Measurements from ENCODE around the gene CFAP46. TPM values are rescaled to one million over a fixed set of nuclear protein-coding genes. Genes with fewer than 3 reads are reported as not detected.

CFAP46 gene
- polyA plus RNA-seq, 6 donors from 2014 or later: 0.05 TPM; not detected in 5

DNA sequence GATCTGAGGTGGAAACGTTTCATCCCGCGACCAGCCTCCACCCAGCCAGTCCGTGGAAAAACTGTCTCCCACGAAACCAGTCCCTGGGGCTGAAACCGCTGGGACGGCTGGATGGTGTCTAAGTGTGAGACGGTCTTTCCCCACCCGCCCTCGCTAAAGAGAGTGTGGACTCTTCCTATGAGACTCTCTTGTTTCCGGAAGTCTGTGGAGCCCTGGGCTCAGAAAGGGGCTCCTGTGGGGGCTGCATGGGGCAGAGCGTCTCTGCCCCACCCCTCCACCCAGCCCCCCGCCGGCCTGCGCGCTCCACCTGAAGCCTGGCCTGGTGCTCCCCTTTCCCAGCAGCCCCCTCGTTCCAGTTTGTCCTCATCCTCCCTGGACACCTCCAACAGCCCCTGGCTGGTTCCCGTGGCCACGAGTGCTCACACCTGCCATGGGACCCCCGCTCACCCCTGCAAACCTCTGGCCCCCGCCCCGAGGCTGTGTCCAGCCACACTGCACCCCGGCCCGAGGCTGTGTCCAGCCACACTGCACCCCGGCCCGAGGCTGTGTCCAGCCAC is 28.7 kb downstream of the CFAP46 start:
- no peak for ATAC-seq (ENCODE audit: low read depth in 2 of 2)
- peak overlapping the region in 1 of 8 donors; percentile 76 for H3K4me3 Mint-ChIP-seq
- H3K36me3 Mint-ChIP-seq: no peaks in the 10 kb centered on the region
- H3K4me1 Mint-ChIP-seq: peaks cover 17 to 25% (median 21%) of the 10 kb centered on the region in 3 donors
- DNase-seq: no peak
- peaks cover 6 to 38% (median 25%) of the 10 kb centered on the region in 3 donors for H3K27me3 Mint-ChIP-seq
- peaks cover 0 to 2% (median 0%) of the 10 kb centered on the region in 7 donors for H3K9me3 Mint-ChIP-seq
- H3K27ac Mint-ChIP-seq: no peak overlapping the region

DNA sequence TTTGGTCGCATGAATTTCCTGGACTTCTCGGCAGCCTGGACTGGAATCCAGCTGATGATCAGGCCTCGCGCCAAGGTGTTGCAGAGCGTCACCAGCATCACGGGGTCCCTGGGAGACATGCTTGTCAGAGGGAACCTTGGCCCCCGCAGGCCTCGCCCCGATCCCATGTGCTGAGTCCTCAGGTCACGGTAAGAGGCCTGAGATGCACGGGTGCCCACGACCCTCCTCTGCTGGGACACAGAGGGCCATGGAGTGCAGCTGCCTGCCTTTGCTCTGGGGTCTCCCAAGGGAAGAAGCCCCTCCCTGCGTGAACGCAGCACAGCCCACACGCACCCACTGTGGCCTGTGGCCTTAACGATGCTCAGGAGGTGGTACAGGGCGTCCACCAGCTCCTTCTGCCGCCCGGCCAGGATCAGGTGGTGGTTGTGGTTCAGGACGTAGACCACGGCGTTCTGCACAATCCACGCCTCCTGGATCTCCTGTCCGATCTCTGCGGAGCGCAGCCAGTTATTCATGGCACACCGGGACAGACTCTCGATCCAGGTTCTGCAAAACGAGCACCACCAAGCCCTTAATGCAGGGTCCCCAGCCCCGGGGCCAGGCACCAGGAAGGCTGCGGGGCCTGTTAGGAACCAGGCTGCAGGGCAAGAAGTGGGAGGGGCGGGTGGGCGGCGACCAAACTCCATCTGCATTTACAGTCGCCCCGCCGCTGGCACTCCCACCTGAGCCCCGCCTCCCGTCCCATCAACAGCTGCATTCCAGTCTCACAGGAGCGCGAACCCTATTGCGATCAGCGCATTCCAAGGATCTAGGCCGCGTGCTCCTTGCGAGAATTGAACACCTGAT is 29.4 kb downstream of the CFAP46 start:
- H3K4me1 Mint-ChIP-seq: peaks cover 17 to 23% (median 21%) of the 10 kb centered on the region in 3 donors
- no peak overlapping the region for H3K27ac Mint-ChIP-seq
- no peak overlapping the region for H3K4me3 Mint-ChIP-seq
- no peaks in the 10 kb centered on the region for H3K36me3 Mint-ChIP-seq
- H3K27me3 Mint-ChIP-seq: peaks cover 6 to 37% (median 25%) of the 10 kb centered on the region in 3 donors
- ATAC-seq (ENCODE audit: low read depth in 2 of 2) (no peak), DNase-seq (no peak)
- H3K9me3 Mint-ChIP-seq: peaks cover 0 to 2% (median 0%) of the 10 kb centered on the region in 7 donors

DNA sequence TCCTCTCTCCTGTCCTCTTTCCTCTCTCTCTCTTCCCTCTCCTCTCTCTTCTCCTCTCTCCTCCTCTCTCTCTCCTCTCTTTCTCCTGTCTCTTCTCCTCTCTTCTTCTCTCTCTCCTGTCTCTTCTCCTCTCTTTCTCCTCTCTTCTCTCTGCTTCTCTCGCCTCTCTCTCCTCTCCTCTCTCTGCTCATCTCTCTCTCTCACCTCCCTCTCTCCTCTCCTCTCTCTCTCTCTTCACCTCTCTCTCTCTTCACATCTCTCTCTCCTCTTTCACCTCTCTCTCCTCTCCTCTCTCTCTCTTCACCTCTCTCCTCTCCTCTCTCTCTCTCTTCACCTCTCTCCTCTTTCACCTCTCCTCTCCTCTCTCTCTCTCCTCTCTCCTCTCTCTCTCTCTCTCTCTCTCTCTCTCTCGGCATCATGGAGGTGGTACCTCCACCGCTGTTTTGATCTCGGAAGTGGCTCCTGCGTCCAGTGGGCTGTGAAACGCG is 30.1 kb downstream of the CFAP46 start:
- Mint-ChIP-seq H3K9me3 (peaks cover 0 to 2% (median 0%) of the 10 kb centered on the region in 7 donors), H3K27me3 (peaks cover 6 to 37% (median 25%) of the 10 kb centered on the region in 3 donors), H3K27ac (peak overlapping the region in 2 of 6 donors; percentile 21 to 49), H3K4me1 (peaks cover 17 to 23% (median 21%) of the 10 kb centered on the region in 3 donors), H3K36me3 (no peaks in the 10 kb centered on the region), H3K4me3 (no peak overlapping the region)
- ATAC-seq (ENCODE audit: low read depth in 2 of 2) (no peak), DNase-seq (no peak)

DNA sequence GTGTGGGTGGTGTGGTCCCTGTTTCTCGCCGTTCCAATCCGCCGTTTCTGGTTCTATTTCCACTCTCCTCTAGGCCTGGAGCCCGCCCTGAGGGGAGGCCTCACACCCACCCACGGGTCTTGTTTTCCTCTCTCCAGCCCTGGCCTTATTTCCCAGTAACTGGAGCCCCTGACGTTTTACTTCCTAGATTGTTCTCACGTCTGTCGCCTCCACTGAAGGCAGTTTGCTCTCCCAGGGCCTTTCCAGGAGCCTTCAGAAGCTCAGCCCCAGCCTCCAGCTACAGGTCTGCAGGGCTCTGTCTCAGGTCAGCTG is 30.6 kb downstream of the CFAP46 start:
- Mint-ChIP-seq H3K27ac (peak overlapping the region in 1 of 6 donors; percentile 31), H3K4me1 (peaks cover 17 to 21% (median 21%) of the 10 kb centered on the region in 3 donors), H3K36me3 (no peaks in the 10 kb centered on the region), H3K4me3 (no peak overlapping the region), H3K9me3 (peaks cover 0 to 2% (median 0%) of the 10 kb centered on the region in 7 donors), H3K27me3 (peaks cover 6 to 36% (median 25%) of the 10 kb centered on the region in 3 donors)
- DNase-seq: no peak
- no peak for ATAC-seq (ENCODE audit: low read depth in 2 of 2)

DNA sequence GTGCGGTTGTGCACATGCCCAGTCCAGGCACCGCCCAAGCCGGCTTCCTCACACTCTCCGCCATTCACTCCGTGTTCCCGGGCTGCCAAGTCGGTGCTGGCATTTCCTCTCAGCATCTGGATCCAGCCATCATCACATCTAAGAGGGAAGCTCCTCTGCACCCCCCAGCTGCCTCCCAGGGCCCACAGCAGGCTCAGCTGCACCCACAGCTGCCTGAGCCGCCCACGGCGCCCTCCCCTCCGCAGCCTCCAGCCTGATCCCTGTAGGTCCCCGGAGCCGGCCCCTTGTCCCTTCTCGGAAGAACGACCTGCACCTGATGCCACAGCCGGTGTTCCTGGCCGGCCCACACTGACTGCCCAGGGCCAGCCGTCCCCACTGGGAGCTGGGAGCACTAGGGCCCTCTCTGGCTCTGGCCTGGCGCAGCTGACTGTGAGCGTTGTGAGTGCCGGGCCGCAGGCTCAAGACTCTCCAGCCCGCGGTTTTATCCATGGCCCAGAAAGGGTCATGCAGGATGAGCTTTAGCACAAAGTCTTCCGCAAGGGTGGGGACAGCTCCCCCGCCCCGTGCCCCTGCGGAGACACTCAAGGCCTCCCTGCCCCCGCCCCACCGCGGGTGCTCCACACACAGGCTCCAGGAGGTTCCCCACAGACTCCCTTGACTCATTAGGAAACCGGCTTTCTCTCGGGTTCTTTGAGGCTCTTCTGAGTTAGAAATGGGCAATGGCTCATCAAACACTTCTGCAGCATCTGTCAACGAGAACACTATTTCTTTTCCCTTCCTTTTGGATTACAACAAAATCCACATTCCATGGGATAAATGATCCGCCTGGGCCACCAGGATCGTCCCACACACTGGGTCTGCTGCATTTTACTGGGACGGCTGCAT is 31.2 kb downstream of the CFAP46 start:
- Mint-ChIP-seq H3K27ac (peak overlapping the region in 1 of 6 donors; percentile 91), H3K9me3 (peaks cover 0 to 2% (median 0%) of the 10 kb centered on the region in 7 donors), H3K36me3 (no peaks in the 10 kb centered on the region), H3K27me3 (peaks cover 3 to 33% (median 25%) of the 10 kb centered on the region in 3 donors), H3K4me1 (peaks cover 11 to 17% (median 15%) of the 10 kb centered on the region in 3 donors), H3K4me3 (no peak overlapping the region)
- ATAC-seq (ENCODE audit: low read depth in 2 of 2) (no peak), DNase-seq (no peak)

DNA sequence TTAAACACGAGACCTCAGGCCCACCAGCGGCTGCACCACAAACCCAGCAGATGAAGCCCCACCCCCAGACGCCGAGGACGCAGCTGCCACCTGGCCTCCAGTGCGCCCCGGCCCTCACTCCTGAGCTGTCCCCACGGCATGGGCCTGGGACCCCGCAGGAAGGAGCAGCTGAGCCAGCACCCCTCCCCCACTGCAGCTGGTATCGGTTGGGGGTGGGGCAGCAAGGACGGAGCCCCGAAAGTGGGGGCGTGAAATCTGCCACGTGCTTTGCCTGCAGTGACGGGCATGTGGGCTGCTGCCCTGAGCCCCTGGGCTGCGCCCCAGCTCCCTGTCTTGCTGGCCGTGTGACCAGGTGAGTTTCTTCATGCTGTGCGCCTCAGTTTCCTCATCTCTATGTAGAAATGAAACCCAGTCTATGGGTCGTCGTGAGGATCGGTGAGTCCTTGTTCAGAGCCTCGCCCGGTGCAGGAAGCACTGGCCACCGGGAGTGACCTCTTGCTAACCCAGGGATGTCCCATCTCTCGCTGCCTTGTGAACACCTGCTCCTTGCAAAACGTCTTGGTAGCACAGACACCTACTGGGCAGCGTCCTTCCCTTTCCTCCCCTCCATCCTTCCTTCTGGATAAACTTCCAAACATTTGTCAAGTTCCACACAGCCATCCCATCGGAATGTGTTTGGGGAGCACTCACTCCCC is 32.0 kb downstream of the CFAP46 start:
- no peak for ATAC-seq (ENCODE audit: low read depth in 2 of 2)
- no peak for DNase-seq
- no peaks in the 10 kb centered on the region for H3K9me3 Mint-ChIP-seq
- H3K4me1 Mint-ChIP-seq: peaks cover 6 to 14% (median 10%) of the 10 kb centered on the region in 3 donors
- peak overlapping the region in 1 of 6 donors; percentile 91 for H3K27ac Mint-ChIP-seq
- H3K36me3 Mint-ChIP-seq: no peaks in the 10 kb centered on the region
- H3K4me3 Mint-ChIP-seq: no peak overlapping the region
- peaks cover under 1 to 35% (median 25%) of the 10 kb centered on the region in 3 donors for H3K27me3 Mint-ChIP-seq

DNA sequence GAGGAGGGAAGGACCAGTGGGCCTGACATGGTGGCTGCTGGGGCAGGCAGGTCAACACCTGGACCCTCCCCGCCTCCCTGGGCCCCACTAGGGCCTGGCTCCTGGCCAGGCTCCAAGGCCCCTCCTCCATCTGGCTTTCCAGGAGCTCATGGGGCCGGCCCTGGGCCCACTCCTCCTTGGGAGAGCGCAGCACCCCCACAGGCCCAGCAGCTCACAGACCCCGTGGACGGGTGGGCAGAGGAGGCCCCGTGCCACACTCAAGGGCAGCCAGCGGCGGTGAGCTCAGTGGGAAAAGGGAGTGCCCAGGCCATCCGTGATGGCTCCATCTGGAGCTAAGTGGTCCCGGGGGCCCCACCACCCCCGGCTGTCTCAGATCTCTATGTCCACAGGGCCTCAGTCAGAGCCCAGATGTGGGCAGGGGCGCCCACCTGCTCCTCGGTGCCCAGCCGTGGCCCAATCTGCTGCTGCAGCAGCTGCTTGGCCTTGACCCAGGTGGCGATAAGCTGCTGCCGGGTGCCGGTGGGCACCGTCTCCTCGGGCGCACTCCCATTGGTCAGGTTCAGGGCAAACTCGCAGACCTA is 32.8 kb downstream of the CFAP46 start:
- no peak overlapping the region for H3K4me3 Mint-ChIP-seq
- DNase-seq (no peak), ATAC-seq (ENCODE audit: low read depth in 2 of 2) (no peak)
- no peak overlapping the region for H3K27ac Mint-ChIP-seq
- H3K27me3 Mint-ChIP-seq: peaks cover 7 to 32% (median 30%) of the 10 kb centered on the region in 3 donors
- H3K36me3 Mint-ChIP-seq: no peaks in the 10 kb centered on the region
- H3K4me1 Mint-ChIP-seq: peaks cover 7 to 17% (median 10%) of the 10 kb centered on the region in 3 donors
- H3K9me3 Mint-ChIP-seq: peaks cover 0 to 3% (median 0%) of the 10 kb centered on the region in 7 donors

DNA sequence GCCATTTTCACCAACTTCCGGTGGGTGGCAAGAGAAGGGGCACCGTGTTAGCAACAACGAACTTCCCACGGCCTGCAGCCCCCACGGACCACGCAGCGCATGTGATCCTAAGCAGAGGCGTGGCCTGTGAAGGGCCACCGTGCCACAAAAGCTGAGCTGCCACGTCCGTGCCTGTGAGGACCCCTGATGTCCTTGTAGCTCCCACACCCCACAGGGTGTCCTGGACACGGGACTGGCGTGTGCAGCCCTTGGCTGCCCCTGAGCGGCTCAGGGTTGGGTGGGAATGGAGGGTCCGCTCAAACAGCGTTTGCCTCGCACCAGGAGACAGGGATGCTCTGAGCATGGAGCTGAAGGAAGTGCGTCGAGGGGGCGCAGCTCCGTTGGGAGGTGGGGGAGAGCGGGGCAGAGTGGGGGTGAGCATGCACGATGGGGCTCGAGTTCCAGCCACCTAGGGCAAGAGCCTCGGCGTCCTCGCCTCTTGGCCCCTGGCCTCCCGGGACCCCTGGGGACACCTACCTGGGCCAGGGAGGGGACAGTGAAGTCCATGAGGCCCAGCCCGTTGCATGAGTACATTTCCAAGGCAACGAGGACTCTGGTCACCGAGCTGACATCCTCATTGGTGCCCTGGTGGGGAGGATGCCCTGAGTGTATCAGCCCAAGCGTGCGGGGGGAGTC is 33.6 kb downstream of the CFAP46 start:
- no peaks in the 10 kb centered on the region for H3K36me3 Mint-ChIP-seq
- DNase-seq: no peak
- H3K27me3 Mint-ChIP-seq: peaks cover 7 to 35% (median 30%) of the 10 kb centered on the region in 3 donors

DNA sequence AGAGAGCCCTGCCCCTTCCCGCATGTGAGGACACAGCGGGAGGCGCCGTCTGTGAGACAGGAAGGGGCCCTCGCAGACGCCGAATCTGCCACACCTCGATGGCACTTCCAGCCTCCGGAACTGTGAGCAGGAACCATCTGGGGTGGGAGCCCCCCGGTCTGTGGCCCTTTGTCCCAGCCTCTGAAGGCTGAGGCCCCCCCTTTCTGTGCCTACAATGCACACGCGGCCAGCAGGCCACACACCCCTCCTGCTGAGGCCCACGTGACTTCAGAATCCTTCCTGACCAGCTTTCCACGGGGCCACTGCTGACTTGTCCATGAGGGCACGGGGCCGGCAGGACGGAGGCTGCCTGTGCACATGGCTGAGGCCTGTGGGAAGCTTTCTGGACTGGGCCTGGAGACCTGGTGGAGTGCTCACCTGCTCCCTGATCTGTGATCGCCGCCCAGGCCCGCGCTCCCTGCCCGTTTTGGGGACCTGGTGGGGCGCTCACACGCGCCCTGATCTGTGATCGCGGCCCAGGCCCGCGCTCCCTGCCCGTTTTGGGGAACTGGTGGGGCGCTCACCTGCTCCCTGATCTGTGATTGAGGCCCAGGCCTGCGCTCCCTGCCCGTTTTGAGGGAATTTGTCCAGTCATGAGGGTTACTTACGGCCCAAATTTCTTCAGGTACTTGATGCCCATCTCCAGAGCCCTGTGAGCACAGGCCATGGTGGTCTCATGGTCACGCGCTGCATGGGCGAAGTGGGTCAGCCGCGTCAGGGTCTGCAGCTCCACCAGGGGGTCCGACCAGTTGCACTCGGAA is 34.3 kb downstream of the CFAP46 start:
- Mint-ChIP-seq H3K36me3 (no peaks in the 10 kb centered on the region), H3K9me3 (peaks cover 0 to 3% (median 0%) of the 10 kb centered on the region in 7 donors), H3K27ac (no peak overlapping the region), H3K4me3 (no peak overlapping the region), H3K4me1 (peaks cover 8 to 18% (median 14%) of the 10 kb centered on the region in 3 donors), H3K27me3 (peaks cover 7 to 42% (median 36%) of the 10 kb centered on the region in 3 donors)
- ATAC-seq (ENCODE audit: low read depth in 2 of 2) (no peak), DNase-seq (no peak)

More for the DNA sequence above, 33.6 kb downstream of the CFAP46 start:
- no peak for ATAC-seq (ENCODE audit: low read depth in 2 of 2)
- Mint-ChIP-seq H3K9me3 (peaks cover 0 to 3% (median 0%) of the 10 kb centered on the region in 7 donors), H3K4me3 (no peak overlapping the region), H3K27ac (no peak overlapping the region), H3K4me1 (peaks cover 8 to 18% (median 14%) of the 10 kb centered on the region in 3 donors)

DNA sequence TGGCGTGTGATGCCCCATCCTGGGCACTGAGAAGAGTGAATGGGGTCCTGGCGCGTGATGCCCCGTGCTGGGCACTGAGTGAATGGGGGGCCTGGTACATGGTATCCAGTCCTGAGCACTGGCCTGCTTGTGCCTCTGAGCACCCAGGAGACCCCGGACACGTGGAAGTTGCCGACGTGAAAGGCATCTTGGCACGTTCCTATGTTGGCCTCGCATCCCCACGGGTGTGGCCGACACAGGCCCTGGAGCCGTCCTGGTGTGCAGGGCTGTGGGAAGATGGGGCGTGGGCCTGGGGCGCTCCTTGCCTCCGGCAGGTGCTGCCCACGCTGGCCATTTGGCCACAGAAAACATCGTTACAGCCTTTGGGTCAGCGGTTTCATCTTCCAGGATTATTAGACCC is 35.5 kb downstream of the CFAP46 start:
- DNase-seq (no peak), ATAC-seq (ENCODE audit: low read depth in 2 of 2) (no peak)
- H3K4me3 Mint-ChIP-seq: no peak overlapping the region
- H3K9me3 Mint-ChIP-seq: peaks cover 0 to 6% (median 0%) of the 10 kb centered on the region in 7 donors
- no peak overlapping the region for H3K27ac Mint-ChIP-seq
- H3K36me3 Mint-ChIP-seq: no peaks in the 10 kb centered on the region
- H3K4me1 Mint-ChIP-seq: peaks cover 8 to 11% (median 10%) of the 10 kb centered on the region in 3 donors
- H3K27me3 Mint-ChIP-seq: peaks cover 12 to 42% (median 28%) of the 10 kb centered on the region in 3 donors

DNA sequence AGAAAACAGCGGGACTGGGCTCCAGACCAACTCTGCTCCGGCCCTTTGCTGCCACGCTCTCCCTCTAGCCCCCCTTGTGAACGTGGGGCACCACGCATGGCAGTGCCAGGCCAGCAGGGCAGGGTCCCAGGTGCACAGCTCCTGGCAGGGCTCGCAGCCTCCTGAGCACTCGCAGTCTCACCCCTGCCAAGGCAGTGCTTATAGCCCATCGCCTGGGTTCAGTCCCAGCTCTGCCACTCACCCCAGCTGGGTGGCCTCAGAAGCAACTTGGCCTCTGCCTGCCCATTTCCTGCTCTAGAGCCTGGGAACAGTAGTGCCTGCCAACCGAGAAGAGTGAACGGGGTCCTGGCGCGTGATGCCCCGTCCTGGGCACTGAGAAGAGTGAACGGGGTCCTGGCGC is 36.3 kb downstream of the CFAP46 start:
- no peak overlapping the region for H3K27ac Mint-ChIP-seq
- H3K4me1 Mint-ChIP-seq: peaks cover 8 to 10% (median 10%) of the 10 kb centered on the region in 3 donors
- H3K9me3 Mint-ChIP-seq: peaks cover 3 to 9% (median 4%) of the 10 kb centered on the region in 7 donors
- DNase-seq (no peak), ATAC-seq (ENCODE audit: low read depth in 2 of 2) (no peak)
- H3K27me3 Mint-ChIP-seq: peaks cover 18 to 40% (median 23%) of the 10 kb centered on the region in 3 donors
- H3K36me3 Mint-ChIP-seq: no peaks in the 10 kb centered on the region
- H3K4me3 Mint-ChIP-seq: no peak overlapping the region

All from naive B cell (primary cell).